ENCODE measurements around the gene CES4A.
"Not testable (repeated sequence)": the region's sequence is repeated elsewhere in the genome, so short reads cannot be mapped to it uniquely, and the experiment has no call there.

DNA sequence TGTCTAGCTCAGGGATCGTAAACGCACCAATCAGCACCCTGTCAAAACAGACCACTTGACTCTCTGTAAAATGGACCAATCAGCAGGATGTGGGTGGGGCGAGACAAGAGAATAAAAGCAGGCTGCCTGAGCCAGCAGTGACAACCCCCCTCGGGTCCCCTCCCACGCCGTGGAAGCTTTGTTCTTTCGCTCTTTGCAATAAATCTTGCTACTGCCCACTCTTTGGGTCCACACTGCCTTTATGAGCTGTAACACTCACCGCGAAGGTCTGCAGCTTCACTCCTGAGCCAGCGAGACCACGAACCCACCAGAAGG, 13.5 kb upstream of the CES4A start:
- TF ChIP-seq CTCF (IDR thresholded peaks at IDR 0.05); JUN (CRISPR knock-in tag; IDR thresholded peaks at IDR 0.05): not testable (repeated sequence)
- TF ChIP-seq, protein P1, sequence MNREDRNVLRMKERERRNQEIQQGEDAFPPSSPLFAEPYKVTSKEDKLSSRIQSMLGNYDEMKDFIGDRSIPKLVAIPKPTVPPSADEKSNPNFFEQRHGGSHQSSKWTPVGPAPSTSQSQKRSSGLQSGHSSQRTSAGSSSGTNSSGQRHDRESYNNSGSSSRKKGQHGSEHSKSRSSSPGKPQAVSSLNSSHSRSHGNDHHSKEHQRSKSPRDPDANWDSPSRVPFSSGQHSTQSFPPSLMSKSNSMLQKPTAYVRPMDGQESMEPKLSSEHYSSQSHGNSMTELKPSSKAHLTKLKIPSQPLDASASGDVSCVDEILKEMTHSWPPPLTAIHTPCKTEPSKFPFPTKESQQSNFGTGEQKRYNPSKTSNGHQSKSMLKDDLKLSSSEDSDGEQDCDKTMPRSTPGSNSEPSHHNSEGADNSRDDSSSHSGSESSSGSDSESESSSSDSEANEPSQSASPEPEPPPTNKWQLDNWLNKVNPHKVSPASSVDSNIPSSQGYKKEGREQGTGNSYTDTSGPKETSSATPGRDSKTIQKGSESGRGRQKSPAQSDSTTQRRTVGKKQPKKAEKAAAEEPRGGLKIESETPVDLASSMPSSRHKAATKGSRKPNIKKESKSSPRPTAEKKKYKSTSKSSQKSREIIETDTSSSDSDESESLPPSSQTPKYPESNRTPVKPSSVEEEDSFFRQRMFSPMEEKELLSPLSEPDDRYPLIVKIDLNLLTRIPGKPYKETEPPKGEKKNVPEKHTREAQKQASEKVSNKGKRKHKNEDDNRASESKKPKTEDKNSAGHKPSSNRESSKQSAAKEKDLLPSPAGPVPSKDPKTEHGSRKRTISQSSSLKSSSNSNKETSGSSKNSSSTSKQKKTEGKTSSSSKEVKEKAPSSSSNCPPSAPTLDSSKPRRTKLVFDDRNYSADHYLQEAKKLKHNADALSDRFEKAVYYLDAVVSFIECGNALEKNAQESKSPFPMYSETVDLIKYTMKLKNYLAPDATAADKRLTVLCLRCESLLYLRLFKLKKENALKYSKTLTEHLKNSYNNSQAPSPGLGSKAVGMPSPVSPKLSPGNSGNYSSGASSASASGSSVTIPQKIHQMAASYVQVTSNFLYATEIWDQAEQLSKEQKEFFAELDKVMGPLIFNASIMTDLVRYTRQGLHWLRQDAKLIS (CRISPR knock-in tag; IDR thresholded peaks at IDR 0.05; ENCODE audit: borderline replicate concordance): not testable (repeated sequence)

Measured in WTC11 (cell line).